DMS53 treated with DMSO at 0.1 percent for 48 hours (cell line): ENCODE data around the gene DCDC1.

Experiments
- DNase-seq: peaks from one replicate; lab custom pipeline; 2025; ENCODE audit not compliant: unreplicated experiment; lab: John Stamatoyannopoulos, UW

The DCDC1 gene

DNA sequence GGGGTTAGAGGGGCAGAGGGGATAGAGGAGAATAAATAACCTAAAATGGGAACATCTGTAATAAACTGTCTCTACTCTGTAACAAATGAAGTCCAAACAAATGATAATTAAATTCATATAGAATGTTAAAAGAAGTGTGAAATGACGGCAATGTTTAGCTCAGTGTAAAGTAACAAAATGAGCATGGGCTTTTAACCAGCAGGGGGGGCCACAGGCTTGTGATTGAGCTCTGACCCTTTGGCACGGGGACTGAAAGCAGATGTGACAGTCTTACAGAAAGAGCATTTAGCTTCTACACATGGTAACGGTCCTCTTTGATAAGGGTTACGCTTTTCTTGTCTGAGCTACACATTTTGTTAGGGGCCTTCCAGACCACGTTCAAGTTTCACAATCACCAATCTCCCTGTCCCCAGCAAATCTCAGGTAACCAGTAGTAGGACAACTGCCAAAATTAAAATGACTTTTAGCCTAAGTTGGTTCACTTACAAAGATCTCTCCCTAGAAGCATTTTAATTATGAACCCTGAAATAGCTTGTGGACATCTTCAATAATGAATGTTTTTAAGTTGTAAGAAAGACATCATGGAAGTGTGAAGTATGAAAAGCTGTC, 262.5 kb downstream of the DCDC1 start:
- DNase-seq: peak; percentile 18

GRCh38 chr11:31106326-31106725, 263.2 kb downstream of the DCDC1 start:
- DNase-seq: no peak

DNA sequence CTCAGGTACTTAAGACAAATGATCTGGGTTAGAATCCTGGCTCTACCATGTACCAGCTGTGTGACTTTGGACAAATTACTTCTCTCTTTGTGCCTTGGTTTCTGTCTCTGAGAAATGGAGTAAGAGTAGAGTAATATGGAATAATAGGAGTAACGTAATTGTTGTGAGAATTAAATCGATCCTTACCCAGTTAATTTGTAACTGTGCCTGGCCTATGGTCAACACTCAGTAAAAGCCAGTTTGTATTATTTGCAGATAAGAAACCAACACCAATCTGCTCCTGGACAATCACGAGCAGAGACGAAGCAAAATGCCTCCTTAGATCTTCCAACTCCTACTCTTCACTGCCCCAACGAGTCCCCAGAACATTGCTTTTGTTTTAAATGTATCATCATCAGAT, 266.7 kb downstream of the DCDC1 start:
- DNase-seq: no peak

GRCh38 chr11:31102316-31102715, 267.2 kb downstream of the DCDC1 start:
- DNase-seq: no peak

DNA sequence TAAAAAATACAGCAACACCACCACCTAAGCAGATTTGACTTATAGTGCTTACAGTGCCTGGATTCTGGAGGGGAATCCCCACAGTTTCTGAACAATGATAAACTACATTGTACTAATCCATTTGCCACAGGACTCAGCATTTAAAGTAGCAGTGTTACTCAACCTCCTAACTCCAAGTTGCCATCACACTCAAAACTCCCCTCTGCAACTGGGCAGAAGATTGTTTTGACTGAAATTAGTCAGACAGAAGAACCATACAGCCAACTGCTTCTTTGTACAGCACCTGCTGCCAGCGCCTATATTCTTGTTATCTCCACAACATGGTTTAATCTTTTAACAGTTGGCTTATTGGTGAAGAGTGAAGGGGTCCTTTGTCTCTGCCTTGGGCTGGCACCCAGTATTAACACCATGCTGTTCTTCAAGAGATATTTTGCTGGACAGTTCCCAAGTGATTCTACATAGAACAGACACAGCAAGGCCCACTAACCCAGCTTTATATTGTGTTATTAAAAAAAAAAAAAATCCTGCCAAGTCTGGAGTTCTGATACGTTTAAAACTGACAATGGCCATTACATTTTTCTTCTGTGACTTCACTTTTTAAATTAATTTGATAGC, 273.2 kb downstream of the DCDC1 start:
- no peak for DNase-seq

- no peak for DNase-seq
These were observed 276.9 kb downstream of the DCDC1 start for GRCh38 chr11:31092638-31093037.

- DNase-seq: no peak
These were observed 280.4 kb downstream of the DCDC1 start for GRCh38 chr11:31089117-31089516.

DNA sequence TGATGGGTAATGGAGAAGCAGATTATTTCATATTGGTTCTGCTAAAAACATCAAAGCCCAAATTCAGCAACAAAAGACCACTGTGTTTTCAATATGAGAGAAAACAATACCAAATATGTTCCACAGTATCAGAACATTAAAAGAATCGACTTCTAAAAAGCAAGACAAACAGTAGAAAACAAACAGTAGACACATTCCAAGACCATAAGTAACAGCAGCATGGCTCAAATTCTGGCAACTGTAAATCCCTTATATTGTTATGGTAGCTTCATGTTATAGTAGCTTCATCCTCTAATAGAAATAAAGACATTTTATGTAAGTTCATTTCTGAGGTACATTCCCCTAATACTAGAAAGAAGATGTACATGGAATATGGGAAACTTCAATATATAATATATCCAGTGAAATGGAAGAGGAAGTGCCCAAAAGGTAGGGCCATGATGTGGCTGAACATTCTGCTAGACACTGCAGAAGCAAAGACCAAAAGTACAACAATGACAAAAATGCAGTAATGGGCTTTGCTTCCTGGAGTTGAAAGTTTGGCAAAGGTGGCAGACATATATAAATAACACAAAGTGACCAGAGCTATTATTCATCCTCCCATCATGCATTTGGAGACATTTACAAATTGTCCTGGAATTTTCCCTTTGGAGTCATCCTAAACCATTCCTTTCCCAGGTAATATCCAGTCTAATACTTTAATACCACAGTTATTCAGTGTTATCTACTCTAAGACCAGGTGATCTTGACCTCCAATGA, 299.9 kb downstream of the DCDC1 start:
- no peak for DNase-seq

- DNase-seq: no peak
These were observed 308.7 kb downstream of the DCDC1 start for GRCh38 chr11:31060880-31061279.

- DNase-seq: no peak
These were observed 310.0 kb downstream of the DCDC1 start for GRCh38 chr11:31059529-31059928.

DNA sequence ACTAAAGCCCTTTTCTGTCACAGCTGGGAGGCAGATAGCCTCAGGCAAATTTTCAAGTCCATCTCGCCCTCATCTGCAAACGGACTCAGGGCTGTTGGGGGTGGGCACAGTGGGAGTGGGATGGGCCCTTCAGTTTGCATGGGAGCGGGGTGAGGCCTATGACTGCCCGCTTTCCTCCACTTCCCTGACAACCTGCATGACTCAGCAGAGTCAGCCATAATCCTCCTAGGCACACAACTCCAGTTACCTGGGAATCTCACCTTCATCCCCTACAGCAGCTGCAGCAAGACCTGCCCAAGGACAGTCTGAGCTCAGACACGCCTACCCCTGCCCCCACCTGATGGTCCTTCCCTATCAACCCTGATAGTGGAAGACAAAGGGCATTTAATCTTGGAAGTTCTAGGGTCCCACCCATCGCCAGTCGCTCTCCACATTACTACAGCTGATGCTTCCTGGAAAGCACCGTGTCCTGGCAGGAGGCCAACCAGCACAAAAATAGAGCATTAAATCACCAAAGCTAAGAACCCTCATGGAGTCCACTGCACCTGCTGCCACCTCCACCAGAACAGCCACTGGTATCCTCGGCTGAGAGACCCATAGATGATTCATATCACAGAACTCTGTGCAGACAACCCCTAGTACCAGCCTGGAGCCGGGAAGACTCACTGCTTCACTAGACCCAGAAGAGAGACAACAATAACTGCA, 319.3 kb downstream of the DCDC1 start:
- peak; percentile 94 for DNase-seq

- DNase-seq: peak; percentile 45
These were observed 324.2 kb downstream of the DCDC1 start for GRCh38 chr11:31045335-31045734.

GRCh38 chr11:31030138-31030792, 339.3 kb downstream of the DCDC1 start:
- DNase-seq: no peak

DNA sequence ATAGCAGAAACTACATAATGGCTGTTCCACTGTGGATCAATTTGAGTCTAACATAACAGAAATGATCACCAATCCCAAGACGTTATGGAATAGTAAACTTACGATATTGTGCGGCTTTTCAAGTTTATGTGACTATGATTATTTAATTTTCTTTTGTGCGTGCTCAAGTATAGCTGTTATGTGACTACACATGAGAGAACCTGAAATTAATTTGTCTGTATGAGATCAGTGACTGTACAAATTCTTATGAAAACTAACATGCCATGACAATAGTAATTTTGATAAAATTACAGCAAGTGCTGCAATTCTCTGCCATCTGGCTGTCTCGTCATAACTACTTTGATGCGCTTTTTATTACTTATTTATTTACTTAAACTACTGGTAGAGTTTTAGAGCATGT, 343.2 kb downstream of the DCDC1 start:
- no peak for DNase-seq

GRCh38 chr11:31022080-31022479, 347.5 kb downstream of the DCDC1 start:
- peak; percentile 0 for DNase-seq

GRCh38 chr11:31019786-31020185, 349.8 kb downstream of the DCDC1 start:
- no peak for DNase-seq

GRCh38 chr11:31005202-31005601, 364.3 kb downstream of the DCDC1 start:
- no peak for DNase-seq

DNA sequence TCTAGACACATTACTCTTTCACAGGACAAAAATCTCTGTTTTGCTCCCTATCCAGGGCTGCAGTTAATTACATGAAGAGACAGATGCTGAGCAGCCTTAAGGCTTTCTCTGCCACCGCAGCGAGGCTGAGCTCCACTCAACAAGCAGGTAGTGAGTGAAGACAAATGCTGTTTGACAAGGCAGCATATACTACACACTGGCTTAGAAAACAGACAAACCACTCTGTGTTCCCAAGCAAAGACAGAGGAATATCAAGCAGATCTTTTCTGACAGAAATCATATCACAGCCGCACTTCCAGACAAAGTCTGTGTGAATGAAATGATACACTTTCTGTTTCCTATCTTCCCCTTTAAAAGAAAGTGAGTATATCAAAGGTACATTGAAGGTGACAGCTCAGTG, 368.1 kb downstream of the DCDC1 start:
- no peak for DNase-seq

DNA sequence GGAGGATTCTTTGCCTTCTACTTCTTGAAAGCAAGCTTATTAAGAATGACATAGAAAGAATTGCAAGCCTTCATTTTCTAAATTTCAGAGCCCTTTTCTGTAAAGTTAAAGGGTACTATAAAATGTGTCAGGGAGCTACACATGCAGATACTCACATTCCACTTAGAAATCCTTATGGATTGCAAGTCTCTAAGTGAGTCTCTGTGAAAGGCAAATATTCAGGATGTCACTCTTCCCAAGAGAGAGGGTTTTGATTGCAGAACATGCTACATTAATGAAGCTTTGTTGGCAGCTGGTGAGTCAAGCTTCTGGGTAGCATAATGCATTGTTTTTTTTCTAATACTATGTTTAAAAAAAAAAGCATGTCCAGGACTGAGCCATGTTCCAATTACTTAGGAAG, 369.2 kb downstream of the DCDC1 start:
- DNase-seq: no peak

- DNase-seq: no peak
These were observed 377.1 kb downstream of the DCDC1 start for GRCh38 chr11:30992513-30992849.

DNA sequence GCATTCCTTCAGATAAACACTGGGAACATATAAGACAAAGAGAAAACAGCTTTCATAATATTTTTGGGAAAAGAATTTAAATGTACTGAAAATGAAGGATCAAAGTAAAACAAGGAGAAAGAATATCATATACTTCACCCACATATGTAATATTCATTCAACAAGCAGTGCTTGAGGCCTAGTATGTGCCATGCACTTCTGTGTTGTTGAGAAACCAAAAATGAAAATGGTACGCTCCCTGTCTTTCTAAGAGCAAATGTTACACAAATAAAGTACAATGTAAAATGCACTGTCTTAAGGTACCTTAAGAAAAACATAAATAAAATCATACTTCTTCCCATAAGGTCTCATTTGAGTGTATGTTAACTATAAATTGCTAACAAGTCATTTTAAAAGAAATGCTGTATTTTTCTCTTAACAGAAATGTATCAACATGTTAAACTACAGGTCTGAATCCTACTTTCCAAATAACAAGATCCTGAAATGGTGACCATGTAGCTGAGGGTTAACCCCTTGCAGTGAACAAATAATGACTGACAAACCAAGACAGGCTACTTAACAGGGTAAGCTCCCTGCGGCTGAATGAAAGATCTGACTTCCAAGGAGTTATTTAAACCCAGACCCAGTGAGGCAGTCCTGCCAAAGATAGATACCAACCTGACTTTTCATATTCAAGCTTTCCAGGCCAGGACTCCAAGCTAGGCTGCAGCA, 377.6 kb downstream of the DCDC1 start:
- DNase-seq: no peak
